Measurements from ENCODE around the gene EYS. TPM values are rescaled to one million over a fixed set of nuclear protein-coding genes. Genes with fewer than 3 reads are reported as not detected.

The EYS gene
- total RNA-seq, 1 experiment from 2014 or later: not detected

- no peaks in the 10 kb centered on the region for H3K23me2 ChIP-seq (ENCODE audit: insufficient read length, low read depth, low read length, poor library complexity, severe bottlenecking)
- H3K4me1 ChIP-seq (ENCODE audit: insufficient read depth, low read length): no peaks in the 10 kb centered on the region
- no peak overlapping the region for H2BK20ac ChIP-seq (ENCODE audit: low read depth, low read length, poor library complexity, severe bottlenecking)
- no peak overlapping the region for H3K4ac ChIP-seq (ENCODE audit: low read depth, low read length)
- no peak overlapping the region for H3K56ac ChIP-seq (ENCODE audit: insufficient read length, low read depth, low read length)
- H2AFZ ChIP-seq (ENCODE audit: low read length): no peak overlapping the region
- no peak overlapping the region for H3K27ac Mint-ChIP-seq
- no peak overlapping the region for H2BK12ac ChIP-seq (ENCODE audit: insufficient read length, low read depth, low read length)
- no peaks in the 10 kb centered on the region for H3K27me3 ChIP-seq (ENCODE audit: insufficient read depth, low read length)
- H3K27me3 Mint-ChIP-seq (ENCODE audit: low read depth): no peaks in the 10 kb centered on the region
- peaks cover 0 to 4% of the 10 kb centered on the region in 2 experiments; a peak in 2 of 5 replicates for H3K9me3 Mint-ChIP-seq
- no peaks in the 10 kb centered on the region for H3K36me3 Mint-ChIP-seq (ENCODE audit: insufficient read depth in 1 of 3, low read depth in 3 of 3)
- no peaks in the 10 kb centered on the region for H4K20me1 ChIP-seq (ENCODE audit: control insufficient read depth, insufficient read depth, insufficient read length)
- no peak overlapping the region for H4K5ac ChIP-seq (ENCODE audit: insufficient read length, low read depth, low read length)
- WGBS (ENCODE audit: extremely low coverage, insufficient read length, low lambda C conversion rate): no CpG with 5 or more reads among the region's 3 CpGs
- H3K14ac ChIP-seq (ENCODE audit: insufficient read depth, low read length): no peak overlapping the region
- no peaks in the 10 kb centered on the region for H3K79me2 ChIP-seq (ENCODE audit: insufficient read depth, low read length)
- no peak overlapping the region for H2BK15ac ChIP-seq (ENCODE audit: low read depth, low read length)
- H3K4me1 Mint-ChIP-seq: no peaks in the 10 kb centered on the region
- no peak overlapping the region for H2BK120ac ChIP-seq (ENCODE audit: low read depth, low read length, poor library complexity, severe bottlenecking)
- H3K9me3 ChIP-seq (ENCODE audit: control insufficient read depth, low read depth, low read length): no peaks in the 10 kb centered on the region
- no peak overlapping the region for H3K23ac ChIP-seq (ENCODE audit: insufficient read length, low read depth, low read length)
- H2BK5ac ChIP-seq (ENCODE audit: insufficient read length, low read length): no peak overlapping the region
- H3K4me2 ChIP-seq (ENCODE audit: insufficient read depth, insufficient read length, low read length): no peak overlapping the region
- TF ChIP-seq CTCF (conservative IDR thresholded peaks at IDR 0.05): no peak
- H4K8ac ChIP-seq (replicated peaks; ENCODE audit: insufficient read length, low read depth, low read length): no peak overlapping the region
- no peaks in the 10 kb centered on the region for H3K79me1 ChIP-seq (ENCODE audit: insufficient read depth, low read depth, low read length, poor library complexity, severe bottlenecking)
- H2AK5ac ChIP-seq (ENCODE audit: insufficient read length, low read length): no peak overlapping the region
- H4K91ac ChIP-seq (ENCODE audit: insufficient read length, low read depth, low read length): no peak overlapping the region
- H3T11ph ChIP-seq (ENCODE audit: low read length): no peak overlapping the region
- H3K18ac ChIP-seq (ENCODE audit: insufficient read length, low read depth, low read length): no peak overlapping the region
- H3K9ac ChIP-seq (ENCODE audit: extremely low read depth, insufficient read length, low read length): no peak overlapping the region
- H3K27ac ChIP-seq (ENCODE audit: insufficient read length, low read depth, low read length): no peak overlapping the region
- H3K4me3 Mint-ChIP-seq: no peak overlapping the region
- no peak for DNase-seq
Measured at GRCh38 chr6:63734923-63735322, 1972.1 kb downstream of the EYS start.
